GM12878 (cell line): Measurements from ENCODE around the gene TM7SF2. TPM values are rescaled to one million over a fixed set of nuclear protein-coding genes. Genes with fewer than 3 reads are reported as not detected.

Experiments
- ATAC-seq: fragments of 200-7000 bp; cut with Tn5 transposase; 3 replicates; pipeline ENCODE4 v1.9.1; 2020; ENCODE audit warnings: mild to moderate bottlenecking, moderate library complexity
- BruUV-seq: library from RNA; stranded (reverse); fragments of 400-500 nt; replicated peaks from 2 replicates; lab custom pipeline; 2021; lab: Mats Ljungman, UMichigan
- CTCF ChIA-PET: fragments of 300-600 bp; sonication (Branson Sonifier 250); formaldehyde crosslinking; extraction: SDS; loops from one replicate; lab custom pipeline; 2021; ENCODE audit warnings: inconsistent platforms; lab: Yijun Ruan, JAX
- POLR2A ChIA-PET: fragments of 350-600 bp; formaldehyde crosslinking; extraction: SDS; loops from one replicate; lab custom pipeline; 2021; ENCODE audit warnings: inconsistent platforms; lab: Charles Lee
- RAD21 ChIA-PET: fragments of 300-600 bp; sonication (Branson Sonifier 250); formaldehyde crosslinking; loops from one replicate; lab custom pipeline; 2023; ENCODE audit warnings: antibody characterized with exemption; ENCODE audit not compliant: unreplicated experiment; lab: Charles Lee
- SMC1A ChIA-PET: fragments of 300-600 bp; sonication (Branson Sonifier 250); formaldehyde crosslinking; loops from one replicate; lab custom pipeline; 2023; ENCODE audit not compliant: unreplicated experiment, uncharacterized antibody; lab: Charles Lee
- DNase-seq: peaks from one replicate; pipeline ENCODE4 v3.0.0-alpha.2; 2011; ENCODE audit warnings: low read depth, low spot score
- FAIRE-seq: peaks from 3 replicates; lab custom pipeline; 2011; peaks lifted over from hg19 to GRCh38; lab: Jason Lieb, UNC
- H2AFZ ChIP-seq: 2 replicates; pipeline ENCODE4 v1.6.0; 2011; ENCODE audit warnings: low read depth, low read length, control low read depth; ENCODE audit not compliant: control insufficient read depth
- H3K27ac ChIP-seq: 2 replicates; pipeline ENCODE4 v1.5.1; 2011; ENCODE audit warnings: control low read depth; ENCODE audit not compliant: control insufficient read depth, insufficient read depth
- H3K27me3 ChIP-seq, 2 experiments: replicated peaks in 1 of 2; 2 replicates each; pipeline versions ENCODE4 v1.6.0 to v1.6.1; 2011; ENCODE audit warnings: low read length in 1 of 2; ENCODE audit not compliant: control insufficient read depth in 2 of 2, insufficient read depth in 2 of 2
- H3K36me3 ChIP-seq, 2 experiments: 2 replicates each; pipeline ENCODE4 v1.5.1; 2011; ENCODE audit warnings: low read length in 1 of 2; ENCODE audit not compliant: control insufficient read depth in 2 of 2, insufficient read depth in 2 of 2
- H3K4me1 ChIP-seq: 2 replicates; pipeline ENCODE4 v1.6.1; 2011; ENCODE audit warnings: mild to moderate bottlenecking, low read length, moderate library complexity, mixed read lengths; ENCODE audit not compliant: control insufficient read depth, insufficient read depth
- H3K4me2 ChIP-seq: 2 replicates; pipeline ENCODE4 v1.6.0; 2011; ENCODE audit warnings: control low read depth; ENCODE audit not compliant: control insufficient read depth, insufficient read depth
- H3K4me3 ChIP-seq: fragments of 200-600 bp; sonication (generic); 2 replicates; pipeline ENCODE4 v1.5.1; 2016
- H3K79me2 ChIP-seq: 2 replicates; pipeline ENCODE4 v1.6.0; 2011; ENCODE audit warnings: low read length; ENCODE audit not compliant: control insufficient read depth, insufficient read depth
- H3K9ac ChIP-seq: 2 replicates; pipeline ENCODE4 v1.8.0; 2011; ENCODE audit warnings: low read length, control low read depth, mixed read lengths; ENCODE audit not compliant: control insufficient read depth, insufficient read depth
- H3K9me3 ChIP-seq: replicated peaks from 3 replicates; pipeline ENCODE4 v1.5.1; 2011; ENCODE audit warnings: mild to moderate bottlenecking, low read length; ENCODE audit not compliant: control insufficient read depth, insufficient read depth
- H4K20me1 ChIP-seq: 2 replicates; pipeline ENCODE4 v1.6.0; 2011; ENCODE audit not compliant: control insufficient read depth, insufficient read depth
- CHD4 ChIP-seq: fragments of 200-600 bp; sonication (generic); IDR thresholded peaks from 2 replicates; pipeline ENCODE4 v1.6.1; 2016; ENCODE audit warnings: mild to moderate bottlenecking
- GABPA ChIP-seq: IDR thresholded peaks from 2 replicates; pipeline ENCODE4 v1.6.1; 2014; ENCODE audit warnings: antibody characterized with exemption, low read depth, mild to moderate bottlenecking, inconsistent platforms
- NFYA ChIP-seq: IDR thresholded peaks from 2 replicates; pipeline ENCODE4 v1.6.1; 2011; ENCODE audit warnings: low read depth, mild to moderate bottlenecking, low read length, improper control_type of control experiment, borderline replicate concordance
- PML ChIP-seq: IDR thresholded peaks from 2 replicates; pipeline ENCODE4 v1.6.1; 2012; ENCODE audit warnings: low read length, inconsistent platforms
- SUZ12 ChIP-seq: fragments of 200-600 bp; sonication (generic); IDR thresholded peaks from one replicate; pipeline ENCODE4 v1.6.1; 2018; ENCODE audit warnings: antibody characterized with exemption, mild to moderate bottlenecking; ENCODE audit not compliant: unreplicated experiment
- WGBS: methylation state at CpG from one replicate; pipeline ENCODE4 v1.1.6; 2016; ENCODE audit warnings: low lambda C conversion rate; ENCODE audit not compliant: insufficient replicate concordance, insufficient coverage; ENCODE audit errors: missing lambda C conversion rate; 5-methylcytosine and 5-hydroxymethylcytosine counted together
- in situ Hi-C: fragments of 300-500 bp; cut with MboI; formaldehyde crosslinking; loops from 9 replicates; pipeline ENCODE4 v1.14.3; 2018; ENCODE audit warnings: mixed read lengths
- intact Hi-C: fragments of 100-400 bp; cut with micrococcal nuclease; formaldehyde crosslinking; loops from one replicate; pipeline ENCODE4 v1.14.2; 2022; ENCODE audit not compliant: unreplicated experiment
- polyA plus RNA-seq, 11 experiments: library from polyadenylated mRNA; depleted of rRNA in 4 of 11; unstranded in 6 of 11; stranded (reverse) in 5 of 11; fragments of >200 nt; fragmentation: Nextera tagmentation in 4 of 11; fragmentation: Illumina TruSeq in 1 of 11; extraction: Ambion mirVana in 4 of 11; extraction: Trizol in 1 of 11; gene quantifications; 1 replicate in 1 of 11; 2 replicates in 10 of 11; pipeline versions ENCODE4 v1.2.1 to v1.2.3, GENCODE V29; 2011 to 2016; ENCODE audit warnings: inconsistent platforms in 2 of 11, missing spikeins in 2 of 11, low read depth in 1 of 11
- total RNA-seq, 4 experiments: library from RNA; depleted of rRNA in 3 of 4; stranded (reverse); fragments of >200 nt in 3 of 4; fragmentation: Illumina TruSeq in 1 of 4; extraction: Trizol in 1 of 4; gene quantifications; 2 replicates each; pipeline versions ENCODE4 v1.2.1 to v1.2.3, GENCODE V29; 2013 to 2021

The TM7SF2 gene
- total and polyA plus RNA-seq, 10 of the 15 experiments (the other 5 are each of a cell fraction or from before 2014, with no cell fraction given) = 0.52 to 57.7 (median 20.7) TPM

DNA sequence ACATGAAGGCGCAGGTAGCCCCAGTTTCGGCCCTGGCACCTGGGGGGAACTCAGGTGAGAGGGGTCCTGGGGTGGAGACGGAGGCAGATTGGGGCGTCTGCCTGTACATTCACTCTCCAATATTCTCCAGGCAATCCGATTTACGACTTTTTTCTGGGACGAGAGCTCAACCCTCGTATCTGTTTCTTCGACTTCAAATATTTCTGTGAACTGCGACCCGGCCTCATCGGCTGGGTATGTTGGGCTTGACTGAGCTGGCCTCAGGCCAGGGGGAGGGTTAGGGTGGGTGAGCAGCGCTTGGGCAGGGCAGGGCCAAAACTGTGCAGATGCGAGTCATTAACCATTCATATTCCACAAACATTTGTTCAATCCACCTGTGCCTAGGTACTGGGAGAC is 1.7 kb downstream of the TM7SF2 start:
- DNase-seq (no peak), FAIRE-seq (no peak), ATAC-seq (no peak)
- Histone ChIP-seq H3K4me3 (peak overlapping the region; percentile 85), H3K27ac (no peak overlapping the region), H3K27me3 (no peaks in the 10 kb centered on the region), H3K79me2 (peaks cover 20% of the 10 kb centered on the region), H3K9me3 (no peaks in the 10 kb centered on the region), H4K20me1 (no peaks in the 10 kb centered on the region; the same call in 1 of the 2 replicates), H3K4me2 (peak overlapping the region; percentile 95), H2AFZ (no peak overlapping the region; the same call in 1 of the 2 replicates), H3K9ac (peak overlapping the region; percentile 42; the same call in 1 of the 2 replicates)
- RAD21 ChIA-PET = interaction anchor here (1.0 to 3.8 kb wide), 7 partner anchors 8 to 266 kb away, joined by 3 to 59 read pairs (median 5); partner anchors contain the start of genes CAPN1, DPF2, FAU and MRPL49
- CTCF ChIA-PET = interaction anchor here (0.7 to 6.3 kb wide), 23 partner anchors 8 to 265 kb away, joined by 3 to 93 read pairs (median 4); partner anchors contain the start of genes ARL2, CAPN1, DPF2 and FAU
- SMC1A ChIA-PET = interaction anchor here (0.7 to 1.3 kb wide), 3 partner anchors 68 to 100 kb away, joined by 3 read pairs; partner anchors contain the start of genes CAPN1 and SNX15
- WGBS = 7% methylated on average over 14 of the region's 14 CpGs
- POLR2A ChIA-PET = interaction anchor here (1.4 to 2.4 kb wide), 4 partner anchors 8 to 88 kb away, joined by 3 to 31 read pairs (median 8); partner anchors contain the start of genes CAPN1, FAU and MRPL49
- in situ Hi-C loops (no loop called here), intact Hi-C loops (loop anchor here (5.0 to 10.0 kb wide), 4 partner anchors 69 to 339 kb away; partner anchors contain the start of genes ATG2A, CAPN1, DPF2 and SF1)
- no TSS peak for BruUV-seq
- TF ChIP-seq CHD4 (no peak), PML (0 out of 2 replicates have a peak, but pooled peaks have one; percentile 37)
- TF ChIP-seq, all 136 proteins: peak for 1
- Histone ChIP-seq H3K36me3 (peaks cover 8 to 10% of the 10 kb centered on the region in 2 experiments; a peak in 3 of 4 replicates), H3K4me1 (peaks cover 24% of the 10 kb centered on the region)

DNA sequence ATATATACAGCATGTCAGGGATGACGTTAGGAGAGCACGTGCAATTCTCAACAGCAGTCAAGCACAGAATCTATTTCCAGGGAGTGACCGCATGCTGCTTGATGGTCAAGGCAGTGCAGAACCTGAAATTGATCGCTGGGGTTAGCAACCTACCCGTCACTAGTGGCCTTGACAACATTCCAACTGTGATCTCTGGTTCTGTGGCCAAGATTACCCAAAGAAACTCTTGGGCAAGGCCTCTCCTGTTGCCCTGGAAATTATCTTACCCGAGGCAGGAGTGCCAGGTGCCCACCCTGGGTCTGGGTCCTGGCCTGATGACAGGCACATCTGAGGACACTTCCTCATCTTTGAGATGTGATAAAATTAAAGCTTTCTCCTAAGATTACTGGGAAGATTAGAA is 2.2 kb downstream of the TM7SF2 start:
- ChIA-PET RAD21 (interaction anchor here (1.2 kb wide), 1 partner anchor 62 kb away, joined by 4 read pairs; no protein-coding TSS in a partner anchor), POLR2A (no interaction called here), SMC1A (interaction anchor here (0.7 to 1.2 kb wide), 2 partner anchors 68 to 87 kb away, joined by 3 read pairs; partner anchors contain the start of genes CAPN1 and SNX15), CTCF (interaction anchor here (0.7 to 6.3 kb wide), 12 partner anchors 8 to 266 kb away, joined by 3 to 93 read pairs (median 8); partner anchors contain the start of genes ARL2, CAPN1, FAU and MRPL49)
- FAIRE-seq (no peak), ATAC-seq (no peak), DNase-seq (no peak)
- H3K27me3 ChIP-seq = no peaks in the 10 kb centered on the region
- no peaks in the 10 kb centered on the region; the same call in 1 of the 2 replicates for H4K20me1 ChIP-seq
- in situ Hi-C loops = no loop called here
- H3K36me3 ChIP-seq = peaks cover 8 to 13% of the 10 kb centered on the region in 2 experiments
- no peak overlapping the region for H2AFZ ChIP-seq
- no peaks in the 10 kb centered on the region for H3K9me3 ChIP-seq
- H3K27ac ChIP-seq = no peak overlapping the region
- BruUV-seq = TSS peak; percentile 54
- no peak overlapping the region for H3K9ac ChIP-seq
- peaks cover 24% of the 10 kb centered on the region for H3K4me1 ChIP-seq
- 70% methylated on average over 6 of the region's 6 CpGs for WGBS
- no peak overlapping the region for H3K4me3 ChIP-seq
- peak overlapping the region; percentile 95; the same call in 1 of the 2 replicates for H3K4me2 ChIP-seq
- no peak for TF ChIP-seq GABPA
- TF ChIP-seq NFYA = no peak
- no peak for TF ChIP-seq SUZ12
- peaks cover 20% of the 10 kb centered on the region for H3K79me2 ChIP-seq
- intact Hi-C loops = loop anchor here (5.0 to 10.0 kb wide), 4 partner anchors 68 to 339 kb away; partner anchors contain the start of genes ATG2A, CAPN1, DPF2 and SF1
